PC-9 (cell line): ENCODE results near the gene CALN1.

Experiments
- CTCF ChIP-seq: fragments of 200-600 bp; sonication (generic); conservative IDR thresholded peaks from 2 replicates; pipeline ENCODE4 v1.6.1; 2017; ENCODE audit warnings: mixed run types, antibody characterized with exemption, mild to moderate bottlenecking, moderate library complexity
- EZH2 ChIP-seq: fragments of 200-600 bp; sonication (generic); IDR thresholded peaks from 2 replicates; pipeline ENCODE4 v1.8.0; 2017; ENCODE audit warnings: antibody characterized with exemption, low read depth

GRCh38 chr7:72308986-72309385 is 103.2 kb downstream of the CALN1 start:
- no peak for TF ChIP-seq CTCF
- no peak for TF ChIP-seq EZH2
